Measurements from ENCODE around the gene CD81.

CD81 gene

DNA sequence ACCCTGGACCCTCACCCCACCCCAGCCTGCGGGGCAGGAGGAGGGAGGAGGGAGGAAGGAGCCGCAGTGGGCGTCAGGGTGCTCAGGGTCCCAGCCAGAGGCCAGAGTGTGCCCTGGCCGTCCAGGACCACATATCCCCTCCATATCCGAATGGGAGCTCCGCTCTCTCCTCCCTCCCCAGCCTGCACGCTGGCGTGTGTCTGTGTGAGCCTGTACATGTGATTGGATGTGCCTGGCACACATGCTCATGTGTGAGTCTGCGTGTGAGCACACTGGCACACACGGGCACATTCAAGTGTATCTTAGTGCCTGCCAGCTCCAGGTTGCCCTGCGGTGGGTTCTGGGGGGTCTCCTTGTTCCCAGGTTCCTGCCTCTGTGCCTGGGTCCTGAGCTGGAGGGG lies 31.6 kb downstream of the CD81 start:
- DNase-seq: no peak

DNA sequence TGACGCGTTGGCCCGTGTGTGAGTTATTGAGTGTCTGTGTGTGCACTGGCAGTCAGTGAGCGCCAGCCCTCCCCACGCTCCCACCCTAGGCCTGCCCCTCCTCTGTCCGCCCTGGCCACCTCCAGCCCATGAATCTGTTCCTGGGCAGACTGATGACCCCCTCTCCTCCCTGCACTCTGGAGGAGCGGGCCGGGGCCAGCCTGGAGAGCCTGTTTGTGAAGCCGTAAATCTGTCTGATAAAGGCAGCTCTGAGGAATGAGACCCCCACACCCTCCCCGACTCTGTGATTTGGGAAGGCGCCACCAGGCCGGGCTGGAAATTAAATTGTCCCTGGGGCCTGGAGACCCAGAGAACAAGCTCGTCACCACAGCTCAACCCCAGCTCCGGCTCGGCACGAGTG lies 32.0 kb downstream of the CD81 start:
- DNase-seq: no peak

DNA sequence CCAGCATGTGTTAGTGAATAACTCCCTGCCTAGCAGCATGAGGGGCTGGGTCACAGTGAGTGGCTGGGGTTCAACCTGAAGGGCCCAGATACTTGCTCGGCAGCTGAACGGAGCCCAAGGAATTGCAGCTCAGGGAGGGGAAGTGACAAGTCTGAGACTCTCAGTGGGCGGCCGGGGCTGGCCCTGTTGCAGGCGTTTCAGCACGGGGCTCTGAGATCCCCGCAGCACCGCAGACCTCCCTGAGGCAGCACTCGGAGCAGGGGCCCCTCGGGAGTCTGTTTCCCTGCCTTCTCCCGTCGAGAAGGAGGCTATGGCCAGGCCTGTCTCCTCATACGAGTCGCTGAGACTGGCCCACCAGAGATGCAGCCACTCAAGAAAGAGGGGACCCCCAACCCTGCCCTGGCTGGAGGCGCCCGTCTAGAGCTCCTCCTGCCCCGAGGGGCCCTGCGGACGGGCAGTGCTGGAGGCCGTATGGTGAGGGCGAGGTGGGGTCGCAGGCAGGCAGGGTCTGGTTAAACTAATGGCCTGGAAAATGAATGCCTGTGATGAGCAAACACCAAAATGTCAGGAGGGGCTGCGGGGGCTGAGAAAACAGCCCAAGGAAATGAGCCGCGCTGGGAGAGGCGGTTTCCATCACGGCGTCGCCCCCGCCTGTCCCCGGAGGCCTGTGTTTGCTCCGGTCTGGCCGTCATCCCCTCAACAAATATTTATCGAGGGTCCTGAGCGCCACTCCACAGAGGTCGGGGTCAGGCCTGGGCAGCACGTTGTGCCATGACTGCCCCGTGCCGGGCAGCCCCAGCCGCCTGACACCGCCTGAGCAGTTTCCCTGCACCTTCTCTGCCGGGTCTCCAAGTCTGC lies 32.7 kb downstream of the CD81 start:
- DNase-seq: peak; percentile 38

DNA sequence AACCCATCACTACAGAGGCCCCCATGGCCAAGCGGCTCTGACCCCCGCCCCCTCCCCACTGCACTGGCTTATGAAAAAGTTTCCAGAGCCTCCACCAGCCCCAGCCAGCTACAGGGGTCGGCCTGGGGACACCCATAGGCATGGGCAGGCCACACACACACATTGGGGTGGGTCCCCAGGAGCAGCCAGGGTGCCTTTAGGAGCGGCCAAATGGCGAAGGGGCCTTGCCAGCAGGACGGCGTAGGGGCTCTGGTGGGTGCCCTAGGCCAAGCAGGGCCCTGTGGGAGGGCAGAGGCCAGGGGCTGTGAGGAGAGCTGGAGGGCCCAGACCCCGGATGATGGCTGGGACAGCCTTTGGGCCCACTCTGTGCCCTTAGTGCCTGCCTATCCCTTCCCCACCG lies 33.5 kb downstream of the CD81 start:
- DNase-seq: no peak

DNA sequence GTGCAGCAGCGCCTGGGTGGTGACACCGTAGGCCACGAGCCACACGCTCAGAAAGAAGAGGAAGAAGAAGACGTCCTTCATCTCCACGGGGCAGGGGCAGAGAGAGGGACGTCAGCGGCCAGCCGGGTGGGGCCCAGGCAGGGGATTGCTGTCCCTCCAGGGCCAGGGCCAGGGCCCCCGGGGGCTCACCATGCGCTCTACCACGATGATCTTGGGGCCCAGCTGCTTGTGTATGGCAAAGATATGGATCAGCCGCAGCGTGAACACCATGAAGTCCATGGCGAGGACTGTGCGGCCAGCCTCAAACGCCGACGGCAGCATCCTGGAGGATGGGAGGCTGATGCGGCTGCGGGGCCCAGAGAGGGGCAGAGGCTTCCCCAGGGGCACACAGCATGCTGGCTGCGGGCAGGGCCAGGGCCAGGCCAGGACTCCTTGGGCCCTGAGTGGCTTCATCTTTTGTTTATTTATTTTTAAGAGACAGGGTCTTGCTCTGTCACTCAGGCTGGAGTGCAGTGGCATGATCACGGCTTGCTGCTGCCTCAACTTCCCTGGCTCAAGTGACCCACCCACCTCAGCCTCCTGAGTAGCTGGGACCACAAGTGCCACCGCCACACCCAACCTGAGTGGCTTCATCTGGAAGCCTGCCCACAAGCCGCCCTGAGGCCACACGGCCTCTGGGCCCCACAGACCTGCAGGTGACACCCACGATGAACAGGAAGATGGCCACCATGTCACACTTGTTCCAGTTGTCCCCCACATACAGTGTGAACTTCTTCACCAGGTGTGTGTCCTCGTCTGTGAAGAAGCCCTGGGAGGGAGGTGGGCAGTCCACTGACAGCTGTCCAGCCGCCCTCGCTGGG lies 34.6 kb downstream of the CD81 start:
- no peak for DNase-seq

DNA sequence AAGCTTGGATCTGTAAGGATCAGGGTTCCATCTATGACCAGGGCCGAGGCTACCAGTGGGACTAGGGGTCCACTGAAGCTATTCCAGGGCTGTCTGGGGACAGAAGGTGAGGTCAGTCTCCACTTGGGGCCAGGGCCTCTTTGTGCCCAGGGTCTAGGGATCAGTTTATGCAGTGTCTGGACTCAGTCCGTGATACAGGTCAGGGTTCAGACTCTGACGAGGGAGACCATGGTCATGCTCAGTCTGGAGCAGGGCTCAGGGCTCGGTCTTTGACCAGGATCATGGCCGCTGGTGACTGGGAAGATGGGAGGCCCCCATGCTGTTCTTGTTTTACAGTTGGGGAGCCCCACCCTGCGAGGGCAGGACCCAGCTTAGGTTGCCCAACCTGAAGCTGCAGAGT lies 35.2 kb downstream of the CD81 start:
- no peak for DNase-seq

DNA sequence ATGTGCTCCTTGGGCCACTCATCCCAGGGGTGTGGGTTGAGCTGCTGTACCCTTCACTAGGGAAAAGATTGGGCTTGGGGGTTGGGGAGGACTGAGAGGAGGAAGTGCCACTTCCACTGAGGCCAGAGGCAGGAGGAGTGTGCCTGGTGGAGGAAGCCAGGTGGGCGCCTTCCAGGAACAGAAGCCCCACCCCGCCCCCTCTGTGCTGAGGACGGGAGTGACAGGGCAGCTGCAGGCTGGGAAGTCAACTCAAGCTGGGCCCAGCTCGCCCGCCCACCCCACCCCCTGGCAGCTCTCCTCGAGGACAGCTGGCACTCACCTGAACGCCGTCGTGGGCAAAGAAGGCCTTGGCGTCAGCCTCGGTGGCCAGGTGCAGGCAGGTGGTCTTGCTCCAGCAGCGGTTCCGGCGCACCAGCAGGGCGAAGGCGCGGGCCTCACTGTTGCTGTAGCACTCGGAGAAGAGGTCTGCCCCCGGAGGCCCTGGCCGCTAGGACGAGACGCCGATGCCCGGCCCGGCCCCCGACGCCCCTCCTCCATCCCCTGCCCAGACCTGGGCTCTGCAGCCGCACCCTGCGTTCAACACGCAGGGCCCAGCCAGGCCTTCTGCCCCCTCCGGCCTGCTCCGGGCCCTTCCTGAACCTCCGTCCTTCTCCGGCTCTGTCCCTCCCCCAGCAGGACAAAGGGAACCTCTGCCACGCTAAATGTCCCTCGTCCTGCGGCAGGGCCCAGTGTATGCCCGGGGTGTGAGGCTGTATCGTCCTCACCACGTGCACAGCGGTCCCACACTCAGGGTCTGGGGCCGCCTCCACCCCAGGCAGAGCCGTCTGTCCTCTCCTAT lies 36.9 kb downstream of the CD81 start:
- DNase-seq: no peak

DNA sequence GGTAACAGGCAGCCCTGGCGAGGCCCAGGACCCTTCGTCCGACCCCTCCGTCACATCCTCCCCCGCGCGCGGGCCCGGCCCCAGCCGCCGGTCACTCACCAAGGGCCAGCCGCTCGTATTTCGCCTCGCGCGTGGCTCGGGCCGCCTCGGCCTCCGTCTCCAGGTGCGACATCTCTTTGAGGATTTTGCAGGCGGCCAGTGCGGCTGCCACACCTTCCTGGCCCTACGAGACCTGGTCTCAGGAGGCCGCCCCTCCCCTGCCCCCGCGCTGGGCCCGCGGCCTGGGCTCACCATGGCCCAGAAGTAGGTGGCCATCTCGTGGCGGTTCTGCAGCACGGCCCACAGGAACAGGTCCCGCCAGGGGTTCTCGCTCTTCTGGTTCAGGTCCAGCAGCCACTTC lies 37.5 kb downstream of the CD81 start:
- no peak for DNase-seq

DNA sequence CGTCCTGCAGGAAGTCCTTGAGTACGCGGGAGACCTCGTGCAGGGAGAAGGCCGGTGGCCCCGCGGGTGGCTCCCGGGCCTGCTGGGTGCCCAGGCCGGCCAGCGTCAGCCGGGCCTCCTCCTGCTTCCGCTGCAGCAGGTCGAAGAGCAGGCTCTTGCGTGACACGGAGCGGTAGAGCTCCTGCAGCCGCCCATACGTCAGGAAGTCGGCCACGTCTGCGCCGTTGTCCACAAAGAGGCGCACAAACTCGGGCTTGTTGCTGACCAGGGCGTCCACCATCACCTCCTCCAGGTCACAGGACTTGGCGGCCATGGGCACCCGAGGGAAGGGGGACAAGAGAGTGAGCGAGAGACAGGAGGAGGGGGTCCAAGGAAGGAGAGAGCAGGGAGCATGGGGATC lies 38.1 kb downstream of the CD81 start:
- DNase-seq: no peak

DNA sequence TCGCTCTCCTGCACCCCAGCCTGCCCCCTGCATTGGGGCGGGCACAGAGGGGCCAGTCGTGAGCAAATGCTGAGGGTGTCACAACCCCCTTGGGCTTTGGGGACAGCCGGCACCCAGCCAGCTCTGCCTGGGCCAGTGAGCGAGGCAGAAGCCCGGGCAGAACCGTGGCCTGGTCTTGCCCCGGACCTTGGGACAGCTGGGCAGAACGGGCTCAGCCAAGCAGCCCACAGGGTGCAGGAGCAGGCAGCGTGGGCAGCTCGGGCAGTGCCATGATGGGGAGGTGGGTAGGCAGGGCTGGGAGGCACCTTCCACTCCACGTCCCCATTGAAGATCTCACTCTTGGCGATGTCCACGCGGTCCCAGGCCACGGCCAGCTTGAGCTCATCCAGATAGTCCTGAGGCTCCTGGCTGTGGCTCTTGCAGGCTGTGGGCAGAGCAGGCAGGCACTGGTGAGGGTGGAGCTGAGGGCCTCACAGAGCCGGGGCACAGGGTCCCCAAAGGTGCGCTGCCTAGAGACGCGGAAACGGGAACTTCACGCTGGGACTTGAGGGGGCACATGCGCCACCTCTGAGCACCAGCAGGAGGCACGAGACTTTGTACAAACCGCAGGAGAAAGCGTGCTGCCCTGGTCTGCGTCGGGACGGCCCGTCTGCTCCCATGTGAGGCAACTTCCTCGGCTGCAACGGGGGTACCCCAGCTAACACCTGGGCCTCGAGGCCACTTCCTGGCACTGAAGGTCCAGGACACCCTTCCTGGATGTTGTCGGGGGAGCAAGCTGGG lies 38.7 kb downstream of the CD81 start:
- DNase-seq: no peak

DNA sequence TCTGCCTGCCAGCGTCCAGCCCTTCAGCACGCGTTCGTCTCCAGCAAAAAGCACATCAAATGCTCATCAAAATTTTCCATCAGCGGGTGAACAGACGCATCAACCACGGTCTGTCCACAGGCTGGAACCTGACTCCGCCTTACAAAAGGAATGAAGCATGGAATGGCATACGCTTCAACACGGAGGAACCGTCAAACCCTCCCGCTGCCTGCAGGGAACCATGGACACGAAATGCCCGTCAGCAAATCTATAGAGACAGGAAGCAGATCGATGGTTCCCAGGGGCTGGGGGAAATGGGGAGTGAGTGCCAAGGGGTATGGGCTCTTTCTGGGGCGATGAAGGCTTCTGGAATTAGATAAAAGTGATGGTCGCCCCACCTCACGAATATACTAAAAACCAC lies 39.7 kb downstream of the CD81 start:
- DNase-seq: no peak

DNA sequence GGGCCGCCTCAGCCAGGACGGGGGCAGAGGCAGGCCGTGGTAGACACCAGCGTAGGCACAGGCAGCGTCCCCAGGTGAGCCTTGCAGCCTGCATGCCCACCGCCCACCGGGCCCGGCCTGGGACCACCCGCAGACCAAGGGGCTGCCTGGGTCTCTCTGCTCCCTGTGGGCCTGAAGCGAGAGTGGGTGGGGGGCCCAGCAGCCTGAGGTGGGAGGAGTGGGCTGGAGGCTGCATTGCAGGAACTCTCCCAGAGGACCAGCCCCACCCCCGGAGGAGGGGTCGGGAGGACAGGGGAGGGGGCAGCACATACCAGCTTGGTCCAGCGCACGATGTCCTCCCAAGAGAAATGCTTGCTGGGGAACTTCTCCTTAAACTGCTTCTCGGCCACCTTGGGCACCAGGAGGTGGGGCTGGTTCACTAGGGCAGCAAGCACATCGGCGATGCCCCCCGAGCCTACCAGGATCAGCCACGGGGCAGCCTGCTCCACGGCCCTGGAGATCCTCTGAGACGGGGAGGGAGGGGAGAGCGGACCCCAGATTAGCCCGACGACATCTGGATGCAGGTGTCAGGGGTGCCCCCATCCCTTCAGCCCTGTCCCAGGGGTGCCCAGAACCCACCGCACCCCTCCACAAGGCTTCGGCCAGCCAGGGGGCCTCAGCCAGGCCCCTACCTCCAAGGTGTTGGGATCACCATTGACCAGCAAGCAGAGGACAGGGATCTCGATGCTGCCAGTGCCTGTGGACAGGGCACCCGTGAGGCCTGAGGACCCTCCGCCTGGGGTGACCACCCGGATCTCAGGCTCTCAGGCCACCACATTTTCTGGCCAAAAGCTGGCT lies 41.0 kb downstream of the CD81 start:
- no peak for DNase-seq

DNA sequence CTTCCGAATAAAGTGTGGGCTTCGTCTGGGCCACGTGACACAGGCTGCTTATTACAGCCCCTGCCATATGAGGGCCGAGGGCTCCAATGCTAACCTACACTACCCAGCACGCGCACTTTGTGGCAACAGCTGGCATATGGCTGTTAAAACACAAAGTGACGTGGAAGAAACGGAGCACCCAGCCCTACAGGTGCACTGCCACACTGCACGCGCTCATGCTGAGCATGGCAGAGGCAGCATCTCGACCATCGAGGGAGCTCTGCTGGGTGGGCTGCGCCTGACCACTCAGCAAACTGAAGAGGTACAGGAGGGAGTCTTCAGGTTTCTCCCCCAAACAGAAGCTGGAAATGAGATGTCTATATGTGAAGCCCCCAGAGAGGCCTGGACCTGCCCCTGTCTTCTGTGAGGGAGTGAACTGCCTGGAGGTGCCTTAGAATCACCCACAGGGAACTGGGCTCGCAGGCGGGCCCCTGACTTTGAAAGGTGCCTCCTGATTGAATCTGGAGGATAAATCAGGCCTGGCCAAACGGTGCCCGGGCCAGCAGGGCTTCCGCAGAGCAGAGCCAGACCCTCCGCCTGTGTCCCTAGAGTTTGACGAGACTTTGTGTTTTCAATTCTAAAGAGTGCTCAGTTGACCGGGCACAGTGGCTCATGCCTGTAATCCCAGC lies 41.7 kb downstream of the CD81 start:
- no peak for DNase-seq

DNA sequence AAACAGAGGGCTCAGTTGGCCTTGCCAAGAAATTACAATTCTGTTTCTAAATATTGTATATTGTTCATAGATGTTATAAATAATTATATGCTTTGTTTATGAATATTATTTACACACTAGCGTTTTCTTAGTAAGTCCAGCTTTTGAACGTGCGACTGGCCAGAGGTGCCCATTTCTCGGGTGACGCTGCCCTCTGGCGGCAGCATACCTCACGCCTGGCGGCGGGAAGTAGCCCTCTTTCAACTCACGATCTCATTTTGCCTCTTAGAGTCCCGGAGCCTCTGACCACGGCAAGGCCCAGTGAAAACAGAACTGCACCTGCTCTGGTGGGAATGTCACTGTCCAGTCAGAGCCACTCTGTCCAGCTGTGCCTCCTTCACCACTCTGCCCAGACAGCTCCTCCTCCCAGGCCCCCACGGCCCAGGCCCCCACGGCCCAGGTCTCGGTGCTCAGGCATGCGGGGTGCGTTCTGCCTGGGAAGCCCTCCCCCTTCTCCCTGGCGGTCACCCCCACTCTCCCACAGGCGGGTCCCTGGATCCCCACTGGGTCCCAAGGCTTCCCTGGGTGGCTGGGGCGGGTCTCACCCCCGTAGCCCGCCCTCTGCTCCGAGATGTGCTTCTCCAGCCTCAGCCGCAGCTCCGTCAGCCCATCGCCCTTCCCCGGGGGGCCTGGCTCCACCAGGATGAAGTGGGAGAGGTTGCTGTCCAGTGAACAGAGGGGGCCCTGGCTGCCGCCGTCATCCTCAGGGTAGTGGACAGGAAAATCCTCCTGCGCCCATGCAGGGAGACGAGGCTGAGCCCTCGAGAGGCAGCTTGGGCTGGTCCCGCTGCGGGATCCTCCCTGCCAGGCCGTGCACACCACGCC lies 42.8 kb downstream of the CD81 start:
- DNase-seq: peak; percentile 81

DNA sequence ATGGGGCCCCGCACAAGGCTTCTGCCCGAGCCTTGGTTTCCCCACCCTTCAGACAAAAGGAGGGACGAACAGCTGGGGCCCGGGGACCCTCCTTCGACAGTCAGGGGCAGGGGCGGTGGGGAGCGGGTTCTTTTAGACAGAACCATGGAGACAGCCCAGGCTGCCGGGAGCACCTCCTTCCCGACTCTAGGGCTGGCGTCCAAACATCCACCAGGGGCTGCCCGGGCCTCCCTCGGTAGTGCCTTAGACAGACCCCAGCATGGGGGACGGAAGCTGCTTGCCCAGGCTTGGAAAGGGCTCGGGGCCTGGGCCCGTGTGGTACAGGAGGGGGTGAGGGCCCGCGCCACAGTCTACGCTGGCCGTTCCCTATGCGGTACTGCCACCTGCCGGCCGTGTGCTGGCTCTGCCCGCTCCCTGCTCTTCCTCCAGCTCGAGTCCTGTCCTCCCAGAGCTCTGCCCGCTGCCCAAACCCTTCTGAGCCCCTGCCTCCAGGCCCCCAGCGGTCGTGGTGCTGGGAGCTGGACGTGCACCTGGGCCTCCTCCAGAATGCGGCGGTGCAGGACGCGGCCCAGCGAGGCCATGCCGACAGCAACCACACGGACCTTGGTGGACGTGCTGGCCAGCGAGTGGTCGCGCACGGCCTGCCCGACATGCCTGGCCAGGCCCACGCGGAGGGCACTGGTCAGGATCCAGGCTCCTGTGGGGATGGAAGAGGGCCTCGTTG lies 43.6 kb downstream of the CD81 start:
- peak; percentile 83 for DNase-seq

DNA sequence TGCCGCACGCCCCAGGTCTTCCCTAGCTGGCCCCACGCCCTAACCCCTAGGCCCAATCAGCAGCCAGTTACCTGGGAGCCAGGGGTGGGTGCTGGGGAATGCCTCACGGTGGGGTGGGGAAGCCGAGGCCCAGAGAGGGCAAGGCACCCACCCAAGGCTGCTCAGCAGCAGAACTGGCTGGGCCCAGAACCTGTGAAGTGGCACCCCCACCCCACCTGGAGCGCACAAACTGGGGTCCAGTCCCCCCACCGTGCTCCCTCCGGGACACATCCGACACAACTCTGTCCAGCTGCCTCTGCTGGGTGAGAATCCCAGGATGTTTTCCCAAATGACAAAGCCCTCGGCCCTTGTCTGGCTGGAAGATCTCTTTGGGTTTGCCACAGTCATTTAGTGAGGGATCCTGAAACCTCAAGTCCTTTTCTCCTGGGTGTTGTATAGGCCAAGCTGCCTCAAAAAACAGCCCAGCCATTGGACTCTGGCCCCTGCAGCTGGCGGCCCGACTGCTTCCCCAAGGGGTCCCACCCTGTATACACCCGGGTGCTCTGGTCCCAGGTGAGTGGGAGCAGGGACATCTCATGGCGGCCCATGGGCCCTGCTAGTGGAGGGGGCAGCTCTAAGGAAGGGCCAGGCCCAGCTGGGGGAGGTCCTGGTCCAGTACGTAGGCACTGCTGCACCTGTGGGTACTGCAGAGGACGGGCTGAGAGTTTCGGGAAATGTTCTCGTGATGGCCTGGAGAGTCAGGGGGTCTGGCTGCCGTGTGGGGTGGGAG lies 44.3 kb downstream of the CD81 start:
- no peak for DNase-seq

DNA sequence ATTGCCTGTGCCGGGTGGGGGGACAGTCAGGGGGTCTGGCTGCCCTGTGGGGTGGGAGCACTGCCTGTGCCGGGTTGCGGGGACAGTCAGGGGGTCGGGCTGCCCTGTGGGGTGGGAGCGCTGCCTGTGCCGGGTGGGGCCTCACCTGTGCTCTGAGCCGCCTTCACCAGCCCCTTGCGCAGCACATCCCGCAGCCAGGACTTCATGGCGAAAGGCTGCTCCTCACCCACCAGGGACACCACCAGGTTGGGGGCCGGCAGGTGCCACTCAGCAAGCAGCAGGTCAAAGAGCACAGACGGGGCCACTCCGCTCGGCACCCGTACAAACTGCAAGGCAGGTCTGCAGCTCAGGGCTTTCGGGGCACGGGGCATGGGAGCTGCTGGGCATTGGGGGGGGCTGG lies 44.9 kb downstream of the CD81 start:
- no peak for DNase-seq

DNA sequence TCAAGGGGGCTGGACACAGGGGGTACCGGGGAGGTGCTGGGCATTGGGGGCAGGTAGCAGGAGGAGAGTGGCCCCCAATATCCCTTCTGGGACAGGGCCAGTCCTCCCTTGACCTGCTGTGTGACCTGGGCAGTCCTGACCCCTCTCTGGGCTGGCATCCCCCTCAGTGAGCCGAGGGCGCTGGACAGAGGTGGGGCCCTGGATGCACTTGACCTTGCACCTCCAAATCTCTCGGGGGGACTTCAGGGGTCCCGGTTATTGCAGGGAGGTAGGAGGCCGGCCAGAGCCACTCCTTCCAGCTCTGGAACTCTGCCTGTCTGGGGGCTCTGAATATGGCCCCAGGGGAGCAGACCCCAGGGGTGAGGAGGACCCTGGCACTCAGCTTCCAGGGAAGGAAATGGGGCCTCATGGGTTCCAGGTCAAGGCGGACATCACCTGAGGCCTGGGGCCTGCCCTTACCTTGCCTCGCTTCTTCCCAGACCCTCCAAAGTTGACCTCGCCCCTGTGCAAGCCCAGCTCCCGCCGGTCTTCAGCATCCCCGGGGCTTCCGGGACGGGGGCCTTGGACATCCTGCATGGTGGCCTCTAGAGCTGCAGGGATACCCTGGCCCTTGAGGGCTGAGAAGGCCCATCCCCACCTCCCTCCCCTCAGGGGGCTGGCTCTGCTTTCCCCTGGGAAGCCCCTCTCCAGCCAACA lies 45.5 kb downstream of the CD81 start:
- no peak for DNase-seq
